Measurements from ENCODE around the gene SERPINB8.

- TF ChIP-seq, protein P1, sequence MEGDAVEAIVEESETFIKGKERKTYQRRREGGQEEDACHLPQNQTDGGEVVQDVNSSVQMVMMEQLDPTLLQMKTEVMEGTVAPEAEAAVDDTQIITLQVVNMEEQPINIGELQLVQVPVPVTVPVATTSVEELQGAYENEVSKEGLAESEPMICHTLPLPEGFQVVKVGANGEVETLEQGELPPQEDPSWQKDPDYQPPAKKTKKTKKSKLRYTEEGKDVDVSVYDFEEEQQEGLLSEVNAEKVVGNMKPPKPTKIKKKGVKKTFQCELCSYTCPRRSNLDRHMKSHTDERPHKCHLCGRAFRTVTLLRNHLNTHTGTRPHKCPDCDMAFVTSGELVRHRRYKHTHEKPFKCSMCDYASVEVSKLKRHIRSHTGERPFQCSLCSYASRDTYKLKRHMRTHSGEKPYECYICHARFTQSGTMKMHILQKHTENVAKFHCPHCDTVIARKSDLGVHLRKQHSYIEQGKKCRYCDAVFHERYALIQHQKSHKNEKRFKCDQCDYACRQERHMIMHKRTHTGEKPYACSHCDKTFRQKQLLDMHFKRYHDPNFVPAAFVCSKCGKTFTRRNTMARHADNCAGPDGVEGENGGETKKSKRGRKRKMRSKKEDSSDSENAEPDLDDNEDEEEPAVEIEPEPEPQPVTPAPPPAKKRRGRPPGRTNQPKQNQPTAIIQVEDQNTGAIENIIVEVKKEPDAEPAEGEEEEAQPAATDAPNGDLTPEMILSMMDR (IDR thresholded peaks at IDR 0.05): no peak
- no peak for TF ChIP-seq POLR2A (IDR thresholded peaks at IDR 0.05)
Observed at GRCh38 chr18:63964908-63965307, 5.0 kb upstream of the SERPINB8 start.
